CD4-positive, alpha-beta T cell treated with Interleukin-17A for 4 hours (primary cell): ENCODE results near the gene PTH2.
"Not testable (repeated sequence)": the region's sequence is repeated elsewhere in the genome, so short reads cannot be mapped to it uniquely, and the experiment has no call there.

Source experiments
- DNase-seq: peaks from one replicate; pipeline ENCODE4 v3.0.0-alpha.2; 2020; ENCODE audit warnings: mixed read lengths

Gene PTH2

GRCh38 chr19:49374665-49375434 is 48.4 kb downstream of the PTH2 start:
- no peak for DNase-seq

GRCh38 chr19:49373174-49373573 is 50.1 kb downstream of the PTH2 start:
- DNase-seq: not testable (repeated sequence)
